ENCODE results near the gene MAP3K2. TPM values are rescaled to one million over a fixed set of nuclear protein-coding genes. Genes with fewer than 3 reads are reported as not detected.

The MAP3K2 gene
- total and polyA plus RNA-seq, 4 donors, result 5.9 to 46.2 (median 17.0) TPM

GRCh38 chr2:127382831-127383230 lies 4.9 kb downstream of the MAP3K2 start:
- WGBS, result 56% methylated on average over 3 of the region's 3 CpGs
- Histone ChIP-seq H3K27me3 (ENCODE audit: control insufficient read depth in 4 of 4, insufficient read depth in 4 of 4, low read length in 3 of 4) (no peaks in the 10 kb centered on the region), H3K4me1 (ENCODE audit: control insufficient read depth in 4 of 4, insufficient read depth in 4 of 4, low read length in 3 of 4) (peaks cover 9 to 30% (median 23%) of the 10 kb centered on the region in 4 donors), H3K27ac (ENCODE audit: low read depth in 1 of 2, low read length in 2 of 2) (peak overlapping the region; percentile 5 to 11), H3K36me3 (ENCODE audit: control insufficient read depth in 4 of 4, insufficient read depth in 3 of 4, low read depth in 1 of 4, low read length in 3 of 4) (no peaks in the 10 kb centered on the region), H3K9me3 (ENCODE audit: control insufficient read depth in 4 of 4, low read length in 3 of 4) (no peaks in the 10 kb centered on the region), H3K9ac (ENCODE audit: low read depth in 1 of 2, low read length in 2 of 2) (no peak overlapping the region), H3K4me3 (ENCODE audit: low read depth in 1 of 3, low read length in 3 of 3) (no peak overlapping the region)
- DNase-seq (ENCODE audit: low spot score), result no peak
- TF ChIP-seq CTCF (IDR thresholded peaks at IDR 0.05; ENCODE audit: low read depth, low read length, missing input control) (no peak), HNF4G (IDR thresholded peaks at IDR 0.05) (no peak), EGR1 (IDR thresholded peaks at IDR 0.05; ENCODE audit: low read depth in 2 of 2) (no peak), RXRA (IDR thresholded peaks at IDR 0.05) (peak; percentile 73 to 83), HNF4A (conservative IDR thresholded peaks at IDR 0.05) (peak in 1 of 2 donors; percentile 26), RAD21 (IDR thresholded peaks at IDR 0.05) (peak in 1 of 2 donors; percentile 14), ZBTB33 (IDR thresholded peaks at IDR 0.05) (no peak), GABPA (IDR thresholded peaks at IDR 0.05 in 1 of 2, conservative IDR thresholded peaks at IDR 0.05 in 1 of 2) (no peak), JUND (IDR thresholded peaks at IDR 0.05) (no peak), REST (IDR thresholded peaks at IDR 0.05) (no peak), SP1 (IDR thresholded peaks at IDR 0.05) (no peak), TAF1 (conservative IDR thresholded peaks at IDR 0.05) (no peak), FOXA1 (IDR thresholded peaks at IDR 0.05) (no peak), FOXA2 (IDR thresholded peaks at IDR 0.05) (no peak), YY1 (IDR thresholded peaks at IDR 0.05) (no peak), MAX (IDR thresholded peaks at IDR 0.05) (peak; percentile 27), NR2F2 (IDR thresholded peaks at IDR 0.05) (no peak), ATF3 (IDR thresholded peaks at IDR 0.05) (no peak)

All from liver (tissue), 9 donors.